GM12891 (cell line): ENCODE measurements around the gene JAM3.
A peak's percentile ranks its signal among the peaks of the same experiment; 100 is the strongest.
"Not testable (repeated sequence)": the region's sequence is repeated elsewhere in the genome, so short reads cannot be mapped to it uniquely, and the experiment has no call there.

ENCODE experiments used
- DNase-seq: peaks from one replicate; pipeline ENCODE4 v3.0.0; 2011; ENCODE audit warnings: low spot score; ENCODE audit not compliant: insufficient read length
- FAIRE-seq: peaks from 2 replicates; lab custom pipeline; 2011; peaks lifted over from hg19 to GRCh38; lab: Jason Lieb, UNC
- PAX5 ChIP-seq: IDR thresholded peaks from 2 replicates; pipeline ENCODE4 v1.6.1; 2011; ENCODE audit warnings: low read length, moderate library complexity, mild to moderate bottlenecking; ENCODE audit not compliant: insufficient read depth, severe bottlenecking
- POLR2A ChIP-seq: IDR thresholded peaks from 2 replicates; pipeline ENCODE4 v1.6.1; 2011; ENCODE audit warnings: low read depth, low read length, control low read depth
- POLR2AphosphoS5 ChIP-seq: IDR thresholded peaks from 2 replicates; pipeline ENCODE4 v1.6.1; 2011; ENCODE audit warnings: low read depth, low read length, control low read depth
- POU2F2 ChIP-seq: IDR thresholded peaks from 2 replicates; pipeline ENCODE4 v1.6.1; 2011; ENCODE audit warnings: low read depth, mild to moderate bottlenecking, control low read depth, low read length, moderate library complexity
- SPI1 ChIP-seq: IDR thresholded peaks from 2 replicates; pipeline ENCODE4 v1.6.1; 2011; ENCODE audit warnings: low read depth, low read length, control low read depth
- TAF1 ChIP-seq: IDR thresholded peaks from 2 replicates; pipeline ENCODE4 v1.6.1; 2011; ENCODE audit warnings: low read depth, low read length, control low read depth

The JAM3 gene

DNA sequence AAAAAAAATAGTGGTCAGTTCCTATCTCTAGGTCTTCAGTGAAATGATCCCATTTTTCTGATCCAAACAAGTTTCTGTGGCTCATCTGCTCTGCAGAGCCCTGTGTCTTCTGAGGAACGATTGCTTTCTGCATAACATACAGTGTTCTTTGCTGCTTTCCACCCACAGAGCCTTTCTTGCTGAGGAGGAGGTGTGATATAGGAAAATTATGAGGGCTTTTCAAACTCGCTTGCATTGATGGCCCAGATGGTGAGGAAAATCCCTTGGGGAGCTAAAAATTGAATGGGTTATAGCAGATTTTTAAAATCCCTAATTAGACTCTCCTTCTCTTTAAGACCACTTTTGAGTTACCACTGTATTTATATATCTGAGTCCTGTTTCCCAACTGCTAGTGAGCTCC, 31.3 kb downstream of the JAM3 start:
- DNase-seq: no peak
- no peak for FAIRE-seq
- no peak for TF ChIP-seq POU2F2
- no peak for TF ChIP-seq POLR2AphosphoS5
- TF ChIP-seq POLR2A: no peak

DNA sequence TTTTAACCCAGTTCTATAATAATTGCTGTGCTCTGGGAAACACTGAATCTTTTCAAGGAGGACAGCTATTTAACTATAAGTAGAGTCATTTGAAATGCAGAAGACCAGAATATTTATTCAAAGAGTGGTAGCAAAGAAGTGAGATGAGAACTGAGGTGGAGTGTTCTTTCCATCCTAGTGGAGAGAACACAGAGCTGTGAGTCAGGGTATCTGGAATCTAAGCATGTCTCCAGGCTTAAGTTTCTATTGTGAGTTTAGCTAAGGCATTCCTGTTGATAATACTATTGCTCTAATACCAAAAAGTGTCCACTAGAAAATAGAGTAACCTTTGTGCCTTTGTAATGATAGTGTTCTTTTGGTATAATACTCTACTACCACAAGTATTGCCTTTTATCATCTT, 32.4 kb downstream of the JAM3 start:
- FAIRE-seq (no peak), DNase-seq (no peak)

GRCh38 chr11:134110252-134110815, 41.5 kb downstream of the JAM3 start:
- no peak for FAIRE-seq
- no peak for TF ChIP-seq POLR2AphosphoS5
- TF ChIP-seq SPI1: no peak
- TF ChIP-seq POLR2A: no peak
- no peak for TF ChIP-seq TAF1
- no peak for TF ChIP-seq POU2F2
- no peak for TF ChIP-seq PAX5
- no peak for DNase-seq

More for the DNA sequence above, 32.4 kb downstream of the JAM3 start:
- TF ChIP-seq POLR2A (no peak), SPI1 (no peak), POLR2AphosphoS5 (no peak), POU2F2 (no peak), TAF1 (no peak), PAX5 (no peak)

DNA sequence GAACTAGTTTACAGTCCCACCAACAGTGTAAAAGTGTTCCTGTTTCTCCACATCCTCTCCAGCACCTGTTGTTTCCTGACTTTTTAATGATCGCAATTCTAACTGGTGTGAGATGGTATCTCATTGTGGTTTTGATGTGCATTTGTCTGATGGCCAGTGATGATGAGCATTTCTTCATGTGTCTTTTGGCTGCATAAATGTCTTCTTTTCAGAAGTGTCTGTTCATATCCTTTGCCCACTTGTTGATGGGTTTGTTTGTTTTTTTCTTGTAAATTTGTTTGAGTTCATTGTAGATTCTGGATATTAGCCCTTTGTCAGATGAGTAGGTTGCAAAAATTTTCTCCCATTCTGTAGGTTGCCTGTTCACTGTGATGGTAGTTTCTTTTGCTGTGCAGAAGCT, 44.9 kb downstream of the JAM3 start:
- FAIRE-seq, DNase-seq: not testable (repeated sequence)

DNA sequence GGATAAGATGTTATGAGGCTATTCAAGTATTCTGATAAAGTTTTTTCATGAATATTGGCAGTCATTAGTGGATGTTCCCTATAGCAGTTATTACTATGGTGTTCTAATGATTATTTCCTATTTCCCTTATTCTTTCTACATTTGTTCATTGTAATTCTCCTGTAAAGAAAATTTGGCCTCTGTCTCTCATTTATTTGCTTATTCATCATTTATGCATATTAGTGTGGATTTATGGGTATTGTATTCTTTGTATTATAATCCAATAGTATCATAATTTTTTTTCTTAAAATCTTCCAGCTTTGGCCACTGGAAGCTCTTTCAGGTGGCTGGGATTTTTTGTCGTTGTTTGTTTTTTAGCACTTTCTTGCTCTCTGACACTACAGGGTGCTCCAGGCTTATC, 47.3 kb downstream of the JAM3 start:
- FAIRE-seq (no peak), DNase-seq (no peak)
- TF ChIP-seq POLR2A (no peak), PAX5 (no peak), POU2F2 (no peak), POLR2AphosphoS5 (no peak), SPI1 (no peak), TAF1 (no peak)

DNA sequence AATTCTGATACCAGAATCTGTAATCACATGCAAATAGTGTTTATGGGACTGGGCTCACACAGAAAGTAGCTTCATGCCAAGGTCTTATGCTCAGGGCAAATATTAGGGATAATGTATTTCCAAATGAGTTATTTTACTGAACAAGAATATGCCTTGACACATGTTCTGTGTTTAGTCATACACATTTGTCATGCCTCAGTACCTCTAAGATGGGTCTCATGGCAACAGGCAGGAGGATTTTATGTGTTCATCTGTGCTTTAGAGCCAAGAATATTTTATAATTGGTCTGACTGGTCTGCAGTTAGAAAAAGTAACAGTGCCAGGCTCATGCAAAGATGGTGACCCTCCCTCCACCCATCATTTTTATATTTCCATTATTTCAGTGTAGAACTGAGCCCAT, 49.1 kb downstream of the JAM3 start:
- no peak for DNase-seq
- TF ChIP-seq PAX5: no peak
- no peak for TF ChIP-seq TAF1
- TF ChIP-seq POLR2AphosphoS5: no peak
- no peak for TF ChIP-seq POLR2A
- TF ChIP-seq POU2F2: no peak
- TF ChIP-seq SPI1: no peak
- peak; percentile 50 for FAIRE-seq

DNA sequence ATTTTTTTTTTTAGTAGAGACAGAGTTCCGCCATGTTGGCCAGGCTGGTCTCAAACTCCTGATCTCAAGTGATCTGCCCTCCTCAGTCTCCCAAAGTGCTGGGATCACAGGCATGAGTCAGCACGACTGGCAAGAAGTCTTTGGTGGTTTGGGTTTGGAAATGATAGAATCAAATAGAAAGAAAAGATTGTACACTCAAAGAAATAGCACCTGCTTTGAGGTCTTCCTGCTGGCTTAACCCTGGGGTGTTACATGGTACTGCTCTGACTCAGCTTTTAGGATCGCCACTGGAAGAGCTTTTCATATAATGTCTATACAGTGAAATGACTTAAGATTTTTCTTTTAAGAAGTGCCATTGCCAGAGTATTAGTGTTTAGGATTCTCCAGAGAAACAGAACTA, 50.2 kb downstream of the JAM3 start:
- FAIRE-seq: no peak
- TF ChIP-seq SPI1: no peak
- no peak for TF ChIP-seq POLR2A
- no peak for TF ChIP-seq POLR2AphosphoS5
- no peak for TF ChIP-seq PAX5
- no peak for TF ChIP-seq POU2F2
- no peak for TF ChIP-seq TAF1
- DNase-seq: no peak

GRCh38 chr11:134120143-134120850, 51.4 kb downstream of the JAM3 start:
- TF ChIP-seq SPI1 (no peak), POLR2AphosphoS5 (no peak), POU2F2 (no peak), POLR2A (no peak), TAF1 (no peak), PAX5 (no peak)
- DNase-seq: no peak
- no peak for FAIRE-seq

GRCh38 chr11:134120921-134121526, 52.2 kb downstream of the JAM3 start:
- no peak for TF ChIP-seq TAF1
- TF ChIP-seq POU2F2: no peak
- TF ChIP-seq POLR2AphosphoS5: no peak
- no peak for TF ChIP-seq PAX5
- TF ChIP-seq POLR2A: no peak
- no peak for TF ChIP-seq SPI1
- FAIRE-seq: no peak
- DNase-seq: no peak
